ENCODE results near the gene COX4I2. TPM values are rescaled to one million over a fixed set of nuclear protein-coding genes. Genes with fewer than 3 reads are reported as not detected.
"Not testable (repeated sequence)": the region's sequence is repeated elsewhere in the genome, so short reads cannot be mapped to it uniquely, and the experiment has no call there.

The COX4I2 gene
- total RNA-seq, 4 donors from 2014 or later = 5.1 to 8.4 TPM; not detected in 2

DNA sequence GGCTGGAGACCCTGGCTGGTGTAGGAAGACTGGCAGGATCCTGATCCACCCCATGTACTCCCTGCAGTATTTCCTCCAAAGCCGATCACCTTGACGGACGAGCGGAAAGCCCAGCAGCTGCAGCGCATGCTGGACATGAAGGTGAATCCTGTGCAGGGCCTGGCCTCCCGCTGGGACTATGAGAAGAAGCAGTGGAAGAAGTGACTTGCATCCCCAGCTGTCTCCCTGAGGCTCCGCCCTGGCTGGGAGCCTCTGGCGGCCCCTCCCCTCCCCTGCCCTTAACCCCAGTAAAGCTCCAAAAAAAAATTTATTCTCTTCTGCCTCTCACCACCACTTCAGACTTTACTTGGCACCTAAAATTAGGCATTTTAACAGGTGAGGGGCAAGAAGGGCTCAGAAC is 7.0 kb downstream of the COX4I2 start:
- no peak for DNase-seq
- Histone ChIP-seq H3K27me3 (no peaks in the 10 kb centered on the region), H3K4me1 (no peaks in the 10 kb centered on the region), H3K36me3 (no peaks in the 10 kb centered on the region), H3K9me3 (no peaks in the 10 kb centered on the region), H3K4me3 (no peak overlapping the region), H3K27ac (no peak overlapping the region)
- TF ChIP-seq POLR2A (IDR thresholded peaks at IDR 0.05) = no peak
- TF ChIP-seq, protein P1, sequence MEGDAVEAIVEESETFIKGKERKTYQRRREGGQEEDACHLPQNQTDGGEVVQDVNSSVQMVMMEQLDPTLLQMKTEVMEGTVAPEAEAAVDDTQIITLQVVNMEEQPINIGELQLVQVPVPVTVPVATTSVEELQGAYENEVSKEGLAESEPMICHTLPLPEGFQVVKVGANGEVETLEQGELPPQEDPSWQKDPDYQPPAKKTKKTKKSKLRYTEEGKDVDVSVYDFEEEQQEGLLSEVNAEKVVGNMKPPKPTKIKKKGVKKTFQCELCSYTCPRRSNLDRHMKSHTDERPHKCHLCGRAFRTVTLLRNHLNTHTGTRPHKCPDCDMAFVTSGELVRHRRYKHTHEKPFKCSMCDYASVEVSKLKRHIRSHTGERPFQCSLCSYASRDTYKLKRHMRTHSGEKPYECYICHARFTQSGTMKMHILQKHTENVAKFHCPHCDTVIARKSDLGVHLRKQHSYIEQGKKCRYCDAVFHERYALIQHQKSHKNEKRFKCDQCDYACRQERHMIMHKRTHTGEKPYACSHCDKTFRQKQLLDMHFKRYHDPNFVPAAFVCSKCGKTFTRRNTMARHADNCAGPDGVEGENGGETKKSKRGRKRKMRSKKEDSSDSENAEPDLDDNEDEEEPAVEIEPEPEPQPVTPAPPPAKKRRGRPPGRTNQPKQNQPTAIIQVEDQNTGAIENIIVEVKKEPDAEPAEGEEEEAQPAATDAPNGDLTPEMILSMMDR (IDR thresholded peaks at IDR 0.05) = no peak
- intact Hi-C loops (cut with DNase I; ENCODE audit: low total_unique reads) = no loop called here

- H3K27ac ChIP-seq; H3K27me3 ChIP-seq; H3K9me3 ChIP-seq; DNase-seq; intact Hi-C loops (cut with DNase I; ENCODE audit: low total_unique reads); H3K4me1 ChIP-seq; H3K4me3 ChIP-seq; H3K36me3 ChIP-seq: not testable (repeated sequence)
These were observed 10.4 kb downstream of the COX4I2 start for GRCh38 chr20:31648104-31648503.

- no peak for DNase-seq
- no peaks in the 10 kb centered on the region for H3K36me3 ChIP-seq
- H3K4me1 ChIP-seq = no peaks in the 10 kb centered on the region
- H3K9me3 ChIP-seq = no peaks in the 10 kb centered on the region
- intact Hi-C loops (cut with DNase I; ENCODE audit: low total_unique reads) = no loop called here
- TF ChIP-seq POLR2A (IDR thresholded peaks at IDR 0.05) = no peak
- TF ChIP-seq, protein P1 (IDR thresholded peaks at IDR 0.05) = no peak
- H3K27me3 ChIP-seq = no peaks in the 10 kb centered on the region
- no peak overlapping the region for H3K27ac ChIP-seq
- H3K4me3 ChIP-seq = no peak overlapping the region
These were observed 15.2 kb downstream of the COX4I2 start for GRCh38 chr20:31652917-31653396.

GRCh38 chr20:31653561-31653960 is 15.8 kb downstream of the COX4I2 start:
- Histone ChIP-seq H3K9me3 (no peaks in the 10 kb centered on the region), H3K4me3 (no peak overlapping the region), H3K36me3 (no peaks in the 10 kb centered on the region), H3K27ac (no peak overlapping the region), H3K27me3 (no peaks in the 10 kb centered on the region), H3K4me1 (no peaks in the 10 kb centered on the region)
- intact Hi-C loops (cut with DNase I; ENCODE audit: low total_unique reads) = no loop called here
- TF ChIP-seq, protein P1 (IDR thresholded peaks at IDR 0.05) = no peak
- no peak for TF ChIP-seq POLR2A (IDR thresholded peaks at IDR 0.05)
- DNase-seq = no peak

DNA sequence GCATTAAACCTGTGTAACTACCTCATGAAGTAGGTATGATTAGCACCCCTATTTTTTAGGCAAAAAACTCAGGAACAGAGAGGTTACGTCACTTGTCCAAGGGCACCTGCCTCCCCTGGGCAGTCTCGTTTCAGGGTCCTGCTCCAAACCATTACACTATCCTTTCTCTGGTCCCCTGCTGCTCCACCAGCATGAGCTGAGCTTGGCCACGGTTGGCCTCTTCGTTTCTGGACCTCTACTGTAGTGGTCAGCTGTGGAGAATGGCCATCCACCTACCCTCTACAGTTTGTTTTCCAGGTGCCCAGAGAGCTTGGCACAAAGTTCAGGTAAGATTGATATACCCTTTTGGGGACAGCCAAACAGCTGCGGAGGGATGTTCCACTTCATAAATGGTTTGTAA is 16.8 kb downstream of the COX4I2 start:
- no peaks in the 10 kb centered on the region for H3K4me1 ChIP-seq
- intact Hi-C loops (cut with DNase I; ENCODE audit: low total_unique reads) = no loop called here
- TF ChIP-seq, protein P1 (IDR thresholded peaks at IDR 0.05) = no peak
- no peak for TF ChIP-seq POLR2A (IDR thresholded peaks at IDR 0.05)
- no peak for DNase-seq
- no peak overlapping the region for H3K27ac ChIP-seq
- H3K9me3 ChIP-seq = no peaks in the 10 kb centered on the region
- no peak overlapping the region for H3K4me3 ChIP-seq
- no peaks in the 10 kb centered on the region for H3K27me3 ChIP-seq
- H3K36me3 ChIP-seq = no peaks in the 10 kb centered on the region
